ENCODE data around the gene FCRL4.

DNA sequence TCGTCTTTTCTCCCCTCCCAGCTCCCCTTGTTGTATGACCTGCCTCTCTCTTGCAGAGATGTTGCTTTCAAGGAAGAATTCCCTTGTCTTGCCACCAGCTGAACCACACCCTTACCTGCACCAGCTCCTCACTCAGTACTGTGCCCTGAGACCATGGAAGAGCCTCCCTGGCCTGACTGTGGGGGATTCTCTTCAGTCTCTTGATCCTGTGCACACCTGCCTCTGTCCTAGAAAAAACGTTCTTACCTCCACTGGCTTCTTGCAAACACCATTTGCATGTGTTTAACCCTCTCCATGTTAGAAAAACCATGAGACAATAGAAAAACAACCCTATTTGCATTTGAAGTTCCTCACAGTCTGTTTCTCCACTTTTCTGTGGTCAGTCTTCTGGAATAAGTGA lies 43.3 kb upstream of the FCRL4 start:
- TF ChIP-seq, protein P1, sequence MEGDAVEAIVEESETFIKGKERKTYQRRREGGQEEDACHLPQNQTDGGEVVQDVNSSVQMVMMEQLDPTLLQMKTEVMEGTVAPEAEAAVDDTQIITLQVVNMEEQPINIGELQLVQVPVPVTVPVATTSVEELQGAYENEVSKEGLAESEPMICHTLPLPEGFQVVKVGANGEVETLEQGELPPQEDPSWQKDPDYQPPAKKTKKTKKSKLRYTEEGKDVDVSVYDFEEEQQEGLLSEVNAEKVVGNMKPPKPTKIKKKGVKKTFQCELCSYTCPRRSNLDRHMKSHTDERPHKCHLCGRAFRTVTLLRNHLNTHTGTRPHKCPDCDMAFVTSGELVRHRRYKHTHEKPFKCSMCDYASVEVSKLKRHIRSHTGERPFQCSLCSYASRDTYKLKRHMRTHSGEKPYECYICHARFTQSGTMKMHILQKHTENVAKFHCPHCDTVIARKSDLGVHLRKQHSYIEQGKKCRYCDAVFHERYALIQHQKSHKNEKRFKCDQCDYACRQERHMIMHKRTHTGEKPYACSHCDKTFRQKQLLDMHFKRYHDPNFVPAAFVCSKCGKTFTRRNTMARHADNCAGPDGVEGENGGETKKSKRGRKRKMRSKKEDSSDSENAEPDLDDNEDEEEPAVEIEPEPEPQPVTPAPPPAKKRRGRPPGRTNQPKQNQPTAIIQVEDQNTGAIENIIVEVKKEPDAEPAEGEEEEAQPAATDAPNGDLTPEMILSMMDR (IDR thresholded peaks at IDR 0.05): no peak
- TF ChIP-seq ZFX (IDR thresholded peaks at IDR 0.05; ENCODE audit: borderline replicate concordance): no peak

All from 22Rv1 (cell line).